HG03060 (cell line): Measurements from ENCODE around the gene FAM193B.

Experiments used
- ATAC-seq: cut with Tn5 transposase; IDR thresholded peaks from one replicate; pipeline ENCODE4 v1.9.1; 2021; ENCODE audit warnings: low read depth, moderate number of reproducible peaks; ENCODE audit not compliant: unreplicated experiment

The FAM193B gene

GRCh38 chr5:177473443-177474001 lies 80.8 kb downstream of the FAM193B start, which contains the start of gene DBN1:
Gene DBN1 (minus strand): TSS chr5:177473634. CDS start chr5:177473521, 113 bp downstream.
- no peak for ATAC-seq

GRCh38 chr5:177472460-177473442 lies 81.6 kb downstream of the FAM193B start:
- no peak for ATAC-seq

- no peak for ATAC-seq
Measured at GRCh38 chr5:177471610-177472356, 82.6 kb downstream of the FAM193B start.

- no peak for ATAC-seq
Measured at GRCh38 chr5:177470759-177471536, 83.4 kb downstream of the FAM193B start.
